SJCRH30 (cell line): ENCODE measurements around the gene MPRIP. TPM values are rescaled to one million over a fixed set of nuclear protein-coding genes. Genes with fewer than 3 reads are reported as not detected.

ENCODE experiments used
- DNase-seq, 2 experiments: peaks; one replicate each; pipeline ENCODE4 v3.0.0-alpha.2; 2015 to 2020
- H3K27ac ChIP-seq: fragments of 250-450 bp; sonication (Bioruptor Pico); 2 replicates; pipeline ENCODE4 v1.5.1; 2020; ENCODE audit warnings: mild to moderate bottlenecking, moderate library complexity
- H3K27me3 ChIP-seq: fragments of 250-450 bp; sonication (Bioruptor Pico); 2 replicates; pipeline ENCODE4 v1.5.1; 2020; ENCODE audit warnings: mild to moderate bottlenecking, moderate library complexity
- H3K36me3 ChIP-seq: fragments of 250-450 bp; sonication (Bioruptor Pico); 2 replicates; pipeline ENCODE4 v1.5.1; 2020; ENCODE audit warnings: mild to moderate bottlenecking, moderate library complexity
- H3K4me1 ChIP-seq: fragments of 250-450 bp; sonication (Bioruptor Pico); 2 replicates; pipeline ENCODE4 v1.5.1; 2020; ENCODE audit warnings: mild to moderate bottlenecking, moderate library complexity
- H3K4me3 ChIP-seq: fragments of 250-450 bp; sonication (Bioruptor Pico); 2 replicates; pipeline ENCODE4 v1.5.1; 2020; ENCODE audit warnings: mild to moderate bottlenecking, moderate library complexity
- H3K9me3 ChIP-seq: fragments of 250-450 bp; sonication (Bioruptor Pico); replicated peaks from 2 replicates; pipeline ENCODE4 v1.5.1; 2020; ENCODE audit warnings: mild to moderate bottlenecking, moderate library complexity
- total RNA-seq: library from RNA; depleted of rRNA; stranded (reverse); fragments of >200 nt; shearing (Covaris generic); gene quantifications from 2 replicates; pipeline ENCODE4 v1.2.3, GENCODE V29; 2014

MPRIP gene
- total RNA-seq, 1 experiment from 2014 or later = 312 TPM

DNA sequence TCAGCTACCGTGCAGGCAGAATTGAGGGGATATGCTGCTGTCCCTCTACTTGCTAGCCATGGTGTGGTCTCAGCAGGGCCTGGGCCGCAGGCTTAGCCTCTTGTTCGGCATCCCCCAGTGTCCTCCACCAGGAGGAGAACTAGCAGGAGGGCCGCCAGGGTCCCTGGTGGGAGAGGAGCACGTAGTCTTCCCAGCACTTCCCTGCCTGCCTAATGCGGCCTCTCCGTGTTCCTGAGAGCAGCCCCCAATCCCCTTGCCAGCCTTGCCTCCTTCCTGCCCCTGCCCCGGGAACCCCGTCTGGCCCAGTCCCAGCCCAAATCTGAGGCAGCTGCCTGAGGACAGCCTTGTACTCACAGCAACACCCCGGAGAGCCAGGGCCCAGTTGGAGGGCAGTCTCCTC is 125.7 kb downstream of the MPRIP start:
- Histone ChIP-seq H3K9me3 (no peaks in the 10 kb centered on the region), H3K4me1 (no peaks in the 10 kb centered on the region), H3K4me3 (no peak overlapping the region), H3K27ac (no peak overlapping the region), H3K27me3 (no peaks in the 10 kb centered on the region), H3K36me3 (peaks cover 82% of the 10 kb centered on the region)
- no peak for DNase-seq

GRCh38 chr17:17168401-17168800 is 126.1 kb downstream of the MPRIP start:
- Histone ChIP-seq H3K4me3 (no peak overlapping the region), H3K36me3 (peaks cover 82% of the 10 kb centered on the region), H3K9me3 (no peaks in the 10 kb centered on the region), H3K27me3 (no peaks in the 10 kb centered on the region), H3K27ac (no peak overlapping the region), H3K4me1 (no peaks in the 10 kb centered on the region)
- DNase-seq = no peak

DNA sequence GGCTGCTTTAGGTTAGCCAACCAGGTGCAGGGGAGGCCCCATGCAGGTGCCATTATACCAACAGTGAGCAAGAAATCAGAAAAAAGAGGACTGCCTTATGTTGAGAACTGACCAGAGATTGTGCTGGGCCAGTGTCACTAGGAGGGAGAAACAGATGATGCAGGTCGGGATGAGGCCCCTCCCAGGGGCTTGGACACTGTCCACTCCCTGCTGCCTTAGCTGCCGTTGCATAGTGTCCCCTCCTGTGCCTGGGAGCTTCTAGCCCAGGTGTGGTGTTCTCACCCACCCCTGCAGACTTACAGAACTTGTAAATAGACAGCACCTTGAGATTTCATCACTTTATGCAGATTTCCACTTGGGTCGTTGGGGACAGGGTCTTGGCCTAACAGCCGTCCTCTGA is 127.1 kb downstream of the MPRIP start:
- DNase-seq = no peak
- no peaks in the 10 kb centered on the region for H3K27me3 ChIP-seq
- no peak overlapping the region for H3K4me3 ChIP-seq
- H3K36me3 ChIP-seq = peaks cover 82% of the 10 kb centered on the region
- H3K4me1 ChIP-seq = no peaks in the 10 kb centered on the region
- no peaks in the 10 kb centered on the region for H3K9me3 ChIP-seq
- H3K27ac ChIP-seq = no peak overlapping the region

DNA sequence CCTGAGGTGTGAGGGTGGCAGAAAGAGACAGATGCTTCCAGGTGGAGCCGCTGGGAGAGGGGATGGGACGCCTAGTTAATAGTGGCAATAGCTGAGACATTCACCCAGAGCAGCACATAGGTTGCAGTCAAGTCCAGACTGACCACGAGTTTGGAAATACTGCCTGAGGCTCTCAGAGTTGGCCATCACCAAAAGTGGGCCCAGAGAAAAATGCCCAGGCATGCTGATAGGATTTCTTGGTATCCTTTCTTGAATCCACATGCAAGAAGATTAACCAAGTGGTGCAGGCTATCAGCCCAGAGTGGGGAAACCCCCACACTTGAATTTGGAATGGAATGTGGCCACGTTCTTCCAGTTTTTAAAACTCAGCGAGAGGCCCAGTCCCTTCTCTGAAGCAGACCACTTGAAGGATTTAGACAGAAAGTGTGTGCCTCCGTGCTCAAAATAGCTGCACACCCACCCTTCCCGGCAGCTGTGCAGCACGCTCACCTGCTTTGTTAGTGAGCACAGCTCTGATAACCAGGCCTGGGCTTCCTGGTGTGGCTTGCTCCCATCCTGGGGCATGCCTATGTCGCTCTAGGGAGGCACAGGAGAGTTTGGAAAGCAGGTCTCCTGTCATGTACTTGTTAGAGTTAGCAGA is 128.2 kb downstream of the MPRIP start:
- Histone ChIP-seq H3K4me1 (no peaks in the 10 kb centered on the region), H3K27ac (no peak overlapping the region), H3K4me3 (no peak overlapping the region), H3K36me3 (peaks cover 82% of the 10 kb centered on the region), H3K27me3 (no peaks in the 10 kb centered on the region), H3K9me3 (no peaks in the 10 kb centered on the region)
- DNase-seq = no peak

DNA sequence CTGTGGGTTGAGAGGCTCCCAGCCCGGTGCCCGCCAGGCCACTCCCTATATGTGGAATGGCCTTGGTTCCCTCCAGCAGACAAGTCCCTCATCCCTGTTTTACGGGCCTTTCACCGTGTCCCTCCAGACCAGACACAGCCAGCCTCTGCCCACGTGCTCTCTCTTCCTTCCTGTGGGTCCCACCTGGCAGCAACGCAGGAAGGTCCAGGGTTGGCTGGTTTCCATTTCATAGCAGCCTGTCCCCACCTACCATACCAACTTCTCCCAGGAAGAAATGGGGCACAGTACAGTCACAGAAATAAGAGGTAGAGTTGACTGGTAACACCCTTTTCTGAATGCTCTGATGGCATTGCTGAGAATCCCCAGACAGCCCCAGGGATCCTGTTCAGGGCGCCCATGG is 128.9 kb downstream of the MPRIP start:
- Histone ChIP-seq H3K27ac (no peak overlapping the region), H3K27me3 (no peaks in the 10 kb centered on the region), H3K9me3 (no peaks in the 10 kb centered on the region), H3K4me3 (no peak overlapping the region), H3K36me3 (peaks cover 82% of the 10 kb centered on the region), H3K4me1 (no peaks in the 10 kb centered on the region)
- no peak for DNase-seq

GRCh38 chr17:17172001-17172939 is 130.0 kb downstream of the MPRIP start:
- H3K27me3 ChIP-seq = no peaks in the 10 kb centered on the region
- H3K9me3 ChIP-seq = no peaks in the 10 kb centered on the region
- DNase-seq = no peak
- no peak overlapping the region for H3K27ac ChIP-seq
- H3K4me3 ChIP-seq = no peak overlapping the region
- no peaks in the 10 kb centered on the region for H3K4me1 ChIP-seq
- H3K36me3 ChIP-seq = peaks cover 82% of the 10 kb centered on the region

DNA sequence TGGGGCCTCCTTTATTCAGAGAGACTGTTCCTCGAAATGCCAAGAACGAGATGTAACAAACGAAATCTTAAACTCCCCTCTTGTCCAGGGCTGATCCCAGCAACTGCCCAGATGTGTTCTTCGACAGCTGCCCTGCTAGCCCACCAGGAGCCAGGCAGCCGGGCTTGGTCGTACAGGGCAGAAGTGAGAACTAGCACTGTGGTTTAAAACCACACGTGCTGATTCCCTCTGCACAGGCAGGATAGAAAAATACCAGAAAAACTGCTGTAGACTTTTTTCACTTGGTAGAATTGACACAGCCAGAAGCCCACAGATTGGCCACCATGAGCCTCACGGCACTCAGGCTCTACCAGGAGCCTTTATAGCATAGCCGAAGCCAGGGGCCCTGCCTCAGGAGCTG is 130.7 kb downstream of the MPRIP start:
- Histone ChIP-seq H3K4me1 (no peaks in the 10 kb centered on the region), H3K36me3 (peaks cover 86% of the 10 kb centered on the region), H3K9me3 (no peaks in the 10 kb centered on the region), H3K27me3 (no peaks in the 10 kb centered on the region), H3K27ac (no peak overlapping the region), H3K4me3 (no peak overlapping the region)
- no peak for DNase-seq

- Histone ChIP-seq H3K9me3 (no peaks in the 10 kb centered on the region), H3K27ac (no peak overlapping the region), H3K36me3 (peaks cover 88% of the 10 kb centered on the region), H3K4me1 (no peaks in the 10 kb centered on the region), H3K4me3 (no peak overlapping the region), H3K27me3 (no peaks in the 10 kb centered on the region)
- DNase-seq = no peak
Measured at GRCh38 chr17:17173921-17174320, 131.7 kb downstream of the MPRIP start.

DNA sequence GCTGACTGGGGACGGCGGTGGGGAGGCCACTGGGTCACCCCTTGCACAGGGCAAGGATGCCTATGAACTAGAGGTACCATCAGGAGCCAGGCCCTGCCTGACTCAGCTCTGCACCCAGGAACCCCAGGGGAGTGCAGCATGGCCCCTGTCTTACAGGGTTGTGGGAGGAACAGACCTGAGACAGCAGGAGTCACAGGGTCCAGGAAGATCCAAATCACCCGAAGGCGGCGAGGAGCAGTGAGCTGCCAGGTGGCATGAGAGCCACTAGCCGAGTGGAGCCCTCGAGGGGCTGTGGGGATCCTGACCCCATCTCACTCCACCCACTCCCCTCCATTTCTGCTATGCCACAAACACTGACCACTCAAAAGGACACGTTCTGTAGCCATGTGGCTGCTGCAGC is 133.1 kb downstream of the MPRIP start:
- no peaks in the 10 kb centered on the region for H3K27me3 ChIP-seq
- no peak overlapping the region for H3K27ac ChIP-seq
- H3K4me1 ChIP-seq = no peaks in the 10 kb centered on the region
- no peak overlapping the region for H3K4me3 ChIP-seq
- no peak for DNase-seq
- H3K9me3 ChIP-seq = no peaks in the 10 kb centered on the region
- H3K36me3 ChIP-seq = peaks cover 90% of the 10 kb centered on the region

GRCh38 chr17:17175917-17176316 is 133.7 kb downstream of the MPRIP start:
- Histone ChIP-seq H3K9me3 (no peaks in the 10 kb centered on the region), H3K4me1 (no peaks in the 10 kb centered on the region), H3K27me3 (no peaks in the 10 kb centered on the region), H3K4me3 (no peak overlapping the region), H3K36me3 (peaks cover 95% of the 10 kb centered on the region), H3K27ac (no peak overlapping the region)
- no peak for DNase-seq

DNA sequence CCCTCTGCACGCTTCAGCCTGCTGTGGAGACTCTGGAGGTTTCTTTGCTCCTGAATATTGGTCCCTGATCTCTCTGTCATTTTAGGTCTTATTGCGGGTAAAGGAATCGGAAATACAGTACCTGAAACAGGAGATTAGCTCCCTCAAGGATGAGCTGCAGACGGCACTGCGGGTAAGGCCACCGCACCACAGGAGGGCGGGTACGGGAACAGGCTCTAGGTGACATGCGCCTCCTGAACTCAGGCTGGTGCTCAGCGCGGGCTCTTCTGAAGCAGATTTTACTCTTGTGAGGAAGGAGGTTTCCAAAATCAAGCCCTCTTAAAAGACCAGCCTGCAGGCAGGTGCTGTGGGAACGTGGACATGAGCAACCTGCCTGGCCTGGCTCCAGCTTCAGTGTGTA is 134.1 kb downstream of the MPRIP start:
- H3K36me3 ChIP-seq = peaks cover 95% of the 10 kb centered on the region
- H3K4me1 ChIP-seq = no peaks in the 10 kb centered on the region
- H3K9me3 ChIP-seq = no peaks in the 10 kb centered on the region
- H3K27ac ChIP-seq = no peak overlapping the region
- H3K27me3 ChIP-seq = no peaks in the 10 kb centered on the region
- H3K4me3 ChIP-seq = no peak overlapping the region
- no peak for DNase-seq

GRCh38 chr17:17177176-17177575 is 134.9 kb downstream of the MPRIP start:
- H3K36me3 ChIP-seq = peaks cover 95% of the 10 kb centered on the region

DNA sequence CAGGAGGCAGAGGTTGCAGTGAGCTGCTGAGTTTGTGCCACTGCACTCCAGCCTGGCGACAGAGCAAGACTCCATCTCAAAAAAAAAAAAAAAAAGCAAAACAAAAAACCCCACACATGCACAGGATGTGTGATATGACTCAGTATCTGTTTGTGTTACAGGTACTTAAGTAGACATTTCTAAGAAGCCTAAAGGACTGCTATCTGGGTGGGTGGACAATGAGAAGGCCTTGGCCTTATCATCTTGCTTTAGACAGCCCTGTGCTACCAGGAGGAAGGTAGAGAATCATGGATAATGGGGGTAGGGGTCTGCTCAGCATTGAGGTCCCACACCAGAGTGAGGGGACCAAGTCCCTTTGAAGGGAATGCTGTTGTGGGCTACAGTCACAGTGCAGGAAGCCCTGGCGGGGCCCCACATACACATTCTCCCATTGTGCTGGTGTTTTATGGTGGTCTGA is 137.1 kb downstream of the MPRIP start:
- no peak for DNase-seq
- H3K27me3 ChIP-seq = no peaks in the 10 kb centered on the region
- H3K4me3 ChIP-seq = no peak overlapping the region
- no peaks in the 10 kb centered on the region for H3K9me3 ChIP-seq
- H3K27ac ChIP-seq = no peak overlapping the region
- no peaks in the 10 kb centered on the region for H3K4me1 ChIP-seq
- peaks cover 92% of the 10 kb centered on the region for H3K36me3 ChIP-seq

More at GRCh38 chr17:17177176-17177575, 134.9 kb downstream of the MPRIP start:
- no peak for DNase-seq
- H3K9me3 ChIP-seq = no peaks in the 10 kb centered on the region
- no peaks in the 10 kb centered on the region for H3K4me1 ChIP-seq
- H3K27me3 ChIP-seq = no peaks in the 10 kb centered on the region
- H3K27ac ChIP-seq = no peak overlapping the region
- no peak overlapping the region for H3K4me3 ChIP-seq

- no peak for DNase-seq
- Histone ChIP-seq H3K9me3 (no peaks in the 10 kb centered on the region), H3K4me3 (no peak overlapping the region), H3K27me3 (no peaks in the 10 kb centered on the region), H3K27ac (no peak overlapping the region), H3K4me1 (no peaks in the 10 kb centered on the region), H3K36me3 (peaks cover 88% of the 10 kb centered on the region)
Measured at GRCh38 chr17:17180141-17180603, 137.9 kb downstream of the MPRIP start.

DNA sequence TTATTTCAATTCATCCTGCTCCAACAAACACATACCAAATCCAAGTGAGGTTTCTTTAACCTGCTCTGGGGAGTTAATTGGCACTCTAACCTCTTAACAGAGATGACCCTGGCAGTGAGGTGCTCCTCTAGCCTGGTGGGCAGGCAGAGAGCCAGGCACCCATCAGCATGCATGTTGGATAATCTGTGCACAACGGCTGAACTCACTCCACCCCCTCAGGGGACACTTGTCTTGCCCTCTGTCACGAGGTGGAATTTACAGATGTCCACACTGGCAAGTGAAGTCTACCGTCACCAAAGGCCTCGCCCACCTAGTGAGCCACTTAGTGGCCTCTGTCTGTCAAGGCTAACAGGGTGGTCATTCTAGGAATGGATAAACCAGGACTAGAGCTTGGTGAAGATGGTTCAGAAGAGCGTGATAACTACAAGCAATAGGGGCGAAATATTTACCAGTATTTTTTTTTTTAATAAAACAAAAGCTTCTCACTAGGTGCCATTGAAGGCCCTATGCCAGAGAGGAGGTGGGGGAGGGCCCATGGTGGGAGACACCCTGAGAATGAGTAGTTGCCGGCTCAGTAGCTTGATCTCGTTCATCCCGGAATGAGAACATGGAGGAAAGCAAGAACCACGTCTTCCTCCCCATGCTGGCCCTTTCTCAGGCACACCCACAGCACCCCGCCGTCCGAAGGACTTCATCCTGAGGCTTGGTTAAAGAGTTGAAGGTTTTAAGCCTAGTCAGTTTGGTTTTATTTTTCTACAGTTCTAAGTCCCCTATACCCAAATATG is 138.7 kb downstream of the MPRIP start:
- DNase-seq = no peak
- H3K4me1 ChIP-seq = peaks cover 2% of the 10 kb centered on the region
- no peaks in the 10 kb centered on the region for H3K27me3 ChIP-seq
- no peak overlapping the region for H3K27ac ChIP-seq
- H3K4me3 ChIP-seq = no peak overlapping the region
- no peaks in the 10 kb centered on the region for H3K9me3 ChIP-seq
- H3K36me3 ChIP-seq = peaks cover 86% of the 10 kb centered on the region
